Endodermal cell (in vitro differentiated cells): ENCODE measurements around the gene PNPLA2. TPM values are rescaled to one million over a fixed set of nuclear protein-coding genes. Genes with fewer than 3 reads are reported as not detected.

ENCODE experiments used
- DNase-seq: peaks from one replicate; pipeline ENCODE4 v3.0.0-alpha.2; 2017
- H3K27ac ChIP-seq: 2 replicates; pipeline ENCODE4 v1.5.1; 2013; ENCODE audit warnings: mild to moderate bottlenecking, low read depth, low read length, moderate library complexity
- H3K27me3 ChIP-seq: 2 replicates; pipeline ENCODE4 v1.6.1; 2013; ENCODE audit warnings: mild to moderate bottlenecking, low read length, moderate library complexity; ENCODE audit not compliant: insufficient read depth, control insufficient read depth, poor library complexity, severe bottlenecking
- H3K36me3 ChIP-seq: 2 replicates; pipeline ENCODE4 v1.7.0; 2013; ENCODE audit warnings: mild to moderate bottlenecking, low read length, moderate library complexity; ENCODE audit not compliant: control insufficient read depth, insufficient read depth
- H3K4me1 ChIP-seq: one replicate; pipeline ENCODE4 v1.7.0; 2013; ENCODE audit warnings: low read length; ENCODE audit not compliant: control insufficient read depth, insufficient read depth
- H3K4me3 ChIP-seq: 2 replicates; pipeline ENCODE4 v1.5.1; 2013; ENCODE audit warnings: mild to moderate bottlenecking, low read length, moderate library complexity
- H3K9ac ChIP-seq: 2 replicates; pipeline ENCODE4 v1.6.1; 2013; ENCODE audit warnings: mild to moderate bottlenecking, low read length, moderate library complexity; ENCODE audit not compliant: poor library complexity, severe bottlenecking; ENCODE audit errors: extremely low read depth
- H3K9me3 ChIP-seq: 2 replicates; pipeline ENCODE4 v1.6.1; 2013; ENCODE audit warnings: mild to moderate bottlenecking, low read length, moderate library complexity; ENCODE audit not compliant: control insufficient read depth
- H3K27ac Mint-ChIP-seq: 2 replicates; pipeline ENCODE4 v1.8.0; 2020; ENCODE audit warnings: mixed read lengths
- H3K27me3 Mint-ChIP-seq: 2 replicates; pipeline ENCODE4 v1.8.0; 2021; ENCODE audit warnings: mild to moderate bottlenecking, mixed read lengths; ENCODE audit not compliant: insufficient read depth
- H3K36me3 Mint-ChIP-seq: 2 replicates; pipeline ENCODE4 v1.8.0; 2020; ENCODE audit warnings: low read depth, mixed read lengths
- H3K4me1 Mint-ChIP-seq: 2 replicates; pipeline ENCODE4 v1.8.0; 2020; ENCODE audit warnings: mixed read lengths
- H3K4me3 Mint-ChIP-seq: 2 replicates; pipeline ENCODE4 v1.8.0; 2020; ENCODE audit warnings: mild to moderate bottlenecking, moderate library complexity, mixed read lengths
- H3K9me3 Mint-ChIP-seq: 2 replicates; pipeline ENCODE4 v1.8.0; 2020; ENCODE audit warnings: mild to moderate bottlenecking, mixed read lengths
- CTCF ChIP-seq: fragments of 200-600 bp; sonication (generic); conservative IDR thresholded peaks from 2 replicates; pipeline ENCODE4 v1.5.0; 2021; ENCODE audit warnings: antibody characterized with exemption, mild to moderate bottlenecking
- WGBS, 2 experiments: methylation state at CpG; one replicate each; pipeline versions ENCODE4 v1.1.5 to v1.1.7; 2013; ENCODE audit warnings: missing lambda C conversion rate in 2 of 2, mixed read lengths in 1 of 2; ENCODE audit not compliant: insufficient coverage in 1 of 2, insufficient read length in 1 of 2; 5-methylcytosine and 5-hydroxymethylcytosine counted together
- total RNA-seq, 2 donors: library from RNA; stranded (reverse); fragmentation: NEBNext Ultra II Directional in 1 of 2; extraction: Animal tissue kit (Norgen Biotek cat#: 25700) in 1 of 2; gene quantifications; 2 replicates in 1 of 2; 3 replicates in 1 of 2; pipeline ENCODE4 v1.2.1, GENCODE V29; 2021

PNPLA2 gene
- total RNA-seq, 2 donors from 2014 or later, result 77.0 to 77.6 TPM

DNA sequence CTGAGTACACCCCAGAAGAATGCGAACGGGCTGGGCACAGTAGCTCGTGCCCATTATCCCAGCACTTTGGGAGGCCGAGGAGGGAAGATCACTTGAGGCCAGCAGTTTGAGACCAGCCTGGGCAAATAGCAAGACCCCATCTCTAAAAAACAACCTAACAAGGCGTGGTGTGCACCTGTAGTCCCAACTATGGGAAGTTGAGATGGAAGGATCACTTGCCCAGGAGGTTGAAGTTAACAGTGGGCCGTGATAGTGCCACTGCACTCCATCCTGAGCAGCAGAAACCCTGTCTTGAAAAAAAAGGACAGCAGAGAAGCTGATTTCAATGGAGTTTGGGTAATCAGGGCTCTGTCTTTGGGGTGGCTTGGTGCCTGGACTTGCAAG lies 5.7 kb upstream of the PNPLA2 start:
- no peak for TF ChIP-seq CTCF
- no peak for DNase-seq
- H3K4me3 Mint-ChIP-seq, result no peak overlapping the region
- H3K36me3 Mint-ChIP-seq, result peaks cover 31% of the 10 kb centered on the region
- Histone ChIP-seq H3K27me3 (no peaks in the 10 kb centered on the region), H3K4me3 (no peak overlapping the region), H3K9me3 (no peaks in the 10 kb centered on the region), H3K36me3 (peaks cover 31% of the 10 kb centered on the region), H3K4me1 (no peaks in the 10 kb centered on the region), H3K9ac (no peak overlapping the region), H3K27ac (no peak overlapping the region)
- H3K4me1 Mint-ChIP-seq, result peaks cover 17% of the 10 kb centered on the region
- peak overlapping the region; percentile 58 for H3K27ac Mint-ChIP-seq
- H3K27me3 Mint-ChIP-seq, result no peaks in the 10 kb centered on the region
- H3K9me3 Mint-ChIP-seq, result no peaks in the 10 kb centered on the region
- 94 to 99% methylated on average over 4 to 6 of the region's 6 CpGs for WGBS, 2 experiments

GRCh38 chr11:813456-814096 lies 5.1 kb upstream of the PNPLA2 start:
- Mint-ChIP-seq H3K4me1 (peaks cover 15% of the 10 kb centered on the region), H3K36me3 (peaks cover 31% of the 10 kb centered on the region), H3K27me3 (no peaks in the 10 kb centered on the region), H3K9me3 (no peaks in the 10 kb centered on the region), H3K4me3 (no peak overlapping the region), H3K27ac (peak overlapping the region; percentile 21)
- WGBS, 2 experiments, result 84 to 95% methylated on average over 3 to 9 of the region's 9 CpGs
- TF ChIP-seq CTCF, result no peak
- Histone ChIP-seq H3K4me1 (no peaks in the 10 kb centered on the region), H3K9me3 (no peaks in the 10 kb centered on the region), H3K9ac (no peak overlapping the region), H3K36me3 (peaks cover 31% of the 10 kb centered on the region), H3K4me3 (no peak overlapping the region), H3K27ac (no peak overlapping the region), H3K27me3 (no peaks in the 10 kb centered on the region)
- no peak for DNase-seq

DNA sequence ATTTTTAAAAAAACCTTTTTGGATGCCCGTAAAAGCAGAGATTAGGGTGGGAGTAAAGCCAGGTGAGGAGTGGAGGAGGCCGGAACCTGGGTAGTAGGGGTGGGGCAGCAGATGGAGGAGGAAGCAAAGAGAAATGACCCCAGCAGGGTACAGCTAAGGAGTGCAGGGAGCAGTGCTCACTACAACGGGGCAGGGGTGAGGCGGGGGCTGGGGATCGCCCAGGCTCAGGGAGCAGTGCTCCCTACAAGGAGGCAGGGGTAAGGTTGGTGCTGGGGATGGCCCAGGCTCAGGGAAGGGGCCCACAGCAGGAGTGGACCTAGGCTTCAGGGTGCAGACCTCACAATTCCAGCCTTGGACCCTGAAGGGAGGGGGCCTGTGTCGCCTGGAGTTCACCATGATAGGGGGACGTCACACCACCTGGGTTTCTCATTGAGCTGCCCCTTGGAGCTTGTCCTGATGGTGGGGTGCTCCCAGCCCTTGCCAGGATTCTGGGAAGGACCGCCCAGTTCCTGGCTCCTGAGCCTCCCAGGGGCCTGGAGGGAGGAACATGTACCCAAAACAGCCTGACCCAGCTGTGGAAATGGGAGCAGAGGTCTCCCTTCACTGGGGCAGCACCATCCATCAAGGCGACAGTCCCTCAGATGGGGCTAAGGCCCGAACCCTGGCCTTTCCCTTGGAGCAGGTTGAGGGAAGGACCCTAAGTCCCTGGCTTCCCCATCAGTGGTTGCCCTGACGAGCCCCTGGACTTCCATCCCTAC lies 2.9 kb upstream of the PNPLA2 start:
- Mint-ChIP-seq H3K4me3 (no peak overlapping the region), H3K27me3 (no peaks in the 10 kb centered on the region), H3K4me1 (peaks cover 7% of the 10 kb centered on the region), H3K9me3 (no peaks in the 10 kb centered on the region), H3K27ac (no peak overlapping the region), H3K36me3 (peaks cover 30% of the 10 kb centered on the region)
- TF ChIP-seq CTCF, result no peak
- WGBS, 2 experiments, result 91 to 97% methylated on average over 7 to 11 of the region's 11 CpGs
- H3K4me1 ChIP-seq, result no peaks in the 10 kb centered on the region
- no peaks in the 10 kb centered on the region for H3K9me3 ChIP-seq
- H3K9ac ChIP-seq, result no peak overlapping the region
- no peak overlapping the region for H3K4me3 ChIP-seq
- DNase-seq, result no peak
- H3K36me3 ChIP-seq, result peaks cover 31% of the 10 kb centered on the region
- H3K27ac ChIP-seq, result no peak overlapping the region
- no peaks in the 10 kb centered on the region for H3K27me3 ChIP-seq
